HG03575 (cell line): ENCODE data around the gene ATXN7.

Experiments
- ATAC-seq: cut with Tn5 transposase; IDR thresholded peaks from one replicate; pipeline ENCODE4 v1.9.1; 2021; ENCODE audit not compliant: unreplicated experiment, insufficient number of reproducible peaks, low FRiP score; ENCODE audit errors: extremely low read depth

The ATXN7 gene

GRCh38 chr3:63998852-63999754 is 135.4 kb downstream of the ATXN7 start:
- no peak for ATAC-seq

GRCh38 chr3:64000453-64001055 is 136.9 kb downstream of the ATXN7 start:
- no peak for ATAC-seq

DNA sequence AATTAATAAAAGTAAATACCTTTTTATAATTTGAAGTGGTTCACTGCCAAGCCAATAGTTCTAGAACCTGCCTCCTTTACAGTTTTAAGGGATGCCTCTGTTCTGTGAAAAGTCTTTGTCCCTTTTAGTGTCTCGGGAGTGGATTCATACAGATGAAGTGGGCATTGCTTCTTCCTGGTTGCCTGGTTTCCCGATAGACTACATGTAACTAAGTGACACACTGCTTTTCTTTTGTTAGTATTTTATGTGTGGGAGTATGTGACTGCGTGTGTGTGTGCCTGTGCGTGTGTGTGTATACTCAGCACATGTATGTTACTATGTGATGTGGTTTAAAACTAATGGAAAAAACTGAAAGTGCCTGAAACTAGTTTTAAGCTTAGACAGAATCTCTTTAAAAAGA is 138.6 kb downstream of the ATXN7 start:
- no peak for ATAC-seq

DNA sequence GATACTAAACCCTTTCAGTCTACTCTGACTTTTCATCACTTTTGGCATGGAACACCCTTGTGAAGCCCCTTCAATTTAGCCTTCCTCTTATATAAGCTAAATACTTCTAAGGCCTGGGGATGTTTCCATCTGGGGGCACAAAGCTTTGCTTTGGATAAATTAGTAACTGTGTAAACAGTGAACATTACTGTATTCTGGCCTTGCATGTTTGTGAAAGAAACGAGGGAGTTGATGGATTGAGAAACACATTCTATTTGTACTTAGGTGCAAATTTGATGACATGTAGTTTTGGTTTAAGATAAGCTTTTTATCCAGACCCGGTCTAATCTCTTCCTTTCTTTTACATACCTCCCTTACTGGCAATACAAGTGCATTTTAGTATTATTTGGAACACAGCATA is 139.9 kb downstream of the ATXN7 start:
- no peak for ATAC-seq

GRCh38 chr3:64008017-64008416 is 144.3 kb downstream of the ATXN7 start:
- ATAC-seq: no peak

- ATAC-seq: no peak
These were observed 145.1 kb downstream of the ATXN7 start for GRCh38 chr3:64008487-64009351.

GRCh38 chr3:64009528-64009927 is 145.9 kb downstream of the ATXN7 start:
- ATAC-seq: no peak

DNA sequence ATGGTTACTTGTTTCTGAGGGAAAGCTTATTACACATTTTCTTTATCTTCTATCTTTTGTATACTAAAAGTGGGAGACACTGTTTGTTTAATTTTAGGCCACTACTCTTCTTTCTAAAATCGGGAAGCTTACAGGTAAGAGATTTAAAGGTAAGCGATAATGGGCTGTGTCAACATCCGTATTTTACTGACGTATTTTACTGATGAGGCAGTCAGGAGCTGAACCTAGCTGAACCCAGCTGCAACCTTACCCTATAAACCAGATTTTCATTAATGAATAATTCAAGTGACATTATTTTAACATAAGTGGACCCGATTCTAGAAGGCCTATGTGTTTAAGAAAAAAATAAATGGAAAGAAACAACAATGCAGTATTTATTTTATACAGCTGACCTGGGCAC is 146.5 kb downstream of the ATXN7 start:
- no peak for ATAC-seq

GRCh38 chr3:64011685-64012084 is 148.0 kb downstream of the ATXN7 start:
- no peak for ATAC-seq

DNA sequence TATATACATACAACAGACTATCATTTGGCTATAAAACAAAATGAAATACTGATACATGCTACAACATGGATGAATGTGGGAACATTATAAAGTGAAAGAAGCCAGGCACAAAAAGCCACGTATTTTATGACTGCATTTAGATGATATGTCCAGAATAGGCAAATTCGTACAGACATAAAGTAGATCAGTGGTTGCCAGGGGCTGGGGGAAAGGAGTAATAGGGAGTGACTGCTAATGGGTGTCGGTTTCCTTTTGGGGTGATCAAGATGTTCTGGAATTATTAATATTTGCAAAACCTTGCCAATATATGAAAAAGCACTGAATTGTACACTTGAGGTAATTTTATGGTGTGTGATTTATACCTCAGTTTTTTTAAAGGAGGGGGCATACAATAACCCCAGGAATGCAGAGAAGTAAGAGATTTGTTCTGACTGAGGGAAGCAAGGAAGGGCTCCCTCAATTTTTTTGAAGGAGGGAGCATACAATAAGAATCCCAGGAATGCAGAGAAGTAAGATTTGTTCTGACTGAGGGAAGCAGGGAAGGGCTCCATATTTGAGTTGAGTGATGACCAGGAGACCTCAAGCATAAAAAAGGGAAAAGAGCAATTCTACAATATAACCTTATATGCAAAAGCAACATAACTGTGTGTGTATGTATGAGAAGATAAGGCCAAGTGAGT is 153.4 kb downstream of the ATXN7 start:
- no peak for ATAC-seq

DNA sequence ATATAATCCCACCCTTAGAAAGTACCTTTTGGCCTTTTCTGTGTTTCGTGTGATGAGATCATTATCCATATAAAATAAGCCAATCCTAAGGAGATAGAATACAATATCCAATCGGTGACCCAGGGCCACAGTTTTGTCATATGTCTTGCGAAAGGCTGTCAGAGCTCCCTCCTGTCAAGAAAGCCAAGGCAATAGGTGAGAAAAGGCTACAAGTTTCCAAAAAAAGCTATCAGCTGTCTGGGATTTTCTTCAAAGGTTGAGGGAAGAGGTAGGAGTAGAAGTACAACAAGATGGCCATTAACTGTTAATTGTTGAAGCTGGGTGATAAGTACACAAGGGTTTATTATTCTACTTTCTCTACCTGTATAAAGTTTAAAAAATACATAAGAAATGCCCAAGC is 155.6 kb downstream of the ATXN7 start:
- no peak for ATAC-seq

- no peak for ATAC-seq
These were observed 156.2 kb downstream of the ATXN7 start for GRCh38 chr3:64019879-64020278.

GRCh38 chr3:64021922-64022321 is 158.3 kb downstream of the ATXN7 start:
- no peak for ATAC-seq

- peak; percentile 1 for ATAC-seq
These were observed 159.0 kb downstream of the ATXN7 start for GRCh38 chr3:64022451-64023186.

DNA sequence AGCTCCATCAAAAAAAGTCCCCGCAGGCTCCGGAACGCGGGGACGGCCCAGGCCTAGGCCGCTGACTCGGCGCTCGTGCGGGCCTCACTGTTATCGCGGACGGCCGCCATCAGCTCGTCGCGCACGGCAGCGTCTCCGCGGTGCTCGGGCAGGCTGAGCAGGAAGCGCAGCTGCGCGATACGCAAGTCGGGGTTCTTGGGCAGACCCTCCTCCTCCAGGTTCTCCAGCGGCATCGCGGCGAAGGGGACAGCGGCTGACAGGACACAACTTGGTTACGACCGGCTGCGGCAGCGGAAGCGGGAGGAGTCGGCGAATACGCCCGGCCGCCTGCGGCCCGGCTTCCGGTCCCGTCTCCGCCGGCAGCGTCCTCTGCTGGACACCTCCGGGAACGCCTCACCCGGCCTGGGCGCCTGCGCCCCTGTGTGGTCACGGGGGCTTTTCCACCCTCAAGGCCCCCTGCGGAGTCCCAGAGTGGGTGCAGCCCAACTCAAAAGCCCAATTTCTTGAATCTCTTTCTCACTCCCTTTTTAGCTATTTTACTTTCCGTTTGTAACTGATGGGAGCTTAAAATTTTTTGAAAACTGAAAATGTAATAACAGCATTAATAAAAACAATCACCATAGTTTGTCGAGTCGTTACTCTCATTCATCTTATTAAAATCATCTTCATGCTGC is 159.7 kb downstream of the ATXN7 start, which contains the start of gene PSMD6:
Gene PSMD6 (minus strand): TSS at position 308 of the 674 bp plus-strand sequence. CDS start 75 bp downstream, at position 233.
- peak; percentile 82 for ATAC-seq

GRCh38 chr3:64023861-64024223 is 160.2 kb downstream of the ATXN7 start:
- peak; percentile 6 for ATAC-seq

DNA sequence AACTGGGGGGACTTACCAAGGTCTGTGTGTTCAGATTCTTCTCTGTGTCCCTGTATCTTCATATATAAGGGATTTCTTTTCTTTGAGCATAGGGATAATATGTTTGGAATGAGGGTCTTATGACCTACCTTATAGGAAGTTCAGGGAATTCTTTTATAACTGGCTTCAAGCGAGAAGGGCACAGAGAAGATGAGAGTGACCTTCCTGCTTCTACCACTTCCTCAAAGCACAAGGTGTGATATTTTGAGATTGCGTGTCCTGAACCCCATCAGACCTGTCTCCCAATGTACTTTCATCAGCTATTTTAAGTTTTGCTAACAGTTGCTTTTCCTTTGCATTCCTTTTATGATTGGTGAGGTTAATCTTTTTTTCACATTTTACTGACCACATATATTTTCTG is 162.7 kb downstream of the ATXN7 start:
- no peak for ATAC-seq

DNA sequence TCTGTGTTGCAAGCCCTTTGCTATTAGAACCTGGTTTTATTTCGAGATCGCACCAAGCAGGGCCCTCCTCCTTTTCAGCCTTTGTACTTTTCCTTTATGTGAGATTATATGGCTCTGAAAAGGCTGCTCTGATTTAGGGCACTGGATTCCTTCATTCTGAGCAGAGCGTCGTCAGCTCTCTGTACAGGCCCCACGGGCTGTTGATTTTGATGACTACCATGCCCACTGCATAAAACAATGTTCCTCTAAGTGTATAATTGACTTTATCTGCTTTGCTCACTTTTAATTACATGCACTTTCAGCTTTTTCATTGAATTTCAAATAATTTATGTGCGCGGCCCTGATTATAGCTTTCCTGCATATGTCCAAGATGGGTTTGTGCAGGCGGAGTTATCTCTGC is 164.0 kb downstream of the ATXN7 start:
- ATAC-seq: no peak
